Stimulated activated CD4-positive, alpha-beta T cell treated with anti-CD3 and anti-CD28 coated beads, TNF-alpha, amount 100 ng/mL, for 4 hours (primary cell): Measurements from ENCODE around the gene OR51G1.
"Not testable (repeated sequence)": the region's sequence is repeated elsewhere in the genome, so short reads cannot be mapped to it uniquely, and the experiment has no call there.

ENCODE experiments used
- DNase-seq, 3 experiments: peaks; one replicate each; pipeline ENCODE4 v3.0.0-alpha.2; 2020; ENCODE audit warnings: low read depth in 3 of 3

Gene OR51G1

GRCh38 chr11:4924239-4924638 is at the start of gene OR51G1:
Gene OR51G1, minus strand, starts transcription at chr11:4924339. Its CDS starts 0 bp downstream, at chr11:4924339.
- DNase-seq = no peak

GRCh38 chr11:4962816-4963215 is 38.7 kb upstream of the OR51G1 start:
- DNase-seq = no peak

- DNase-seq = no peak
These were observed 36.7 kb upstream of the OR51G1 start for GRCh38 chr11:4960877-4961276.

- no peak for DNase-seq
These were observed 33.3 kb upstream of the OR51G1 start for GRCh38 chr11:4957396-4957795.

- not testable (repeated sequence) for DNase-seq
These were observed 31.5 kb upstream of the OR51G1 start, which contains the start of gene OR51A2 for GRCh38 chr11:4955613-4956012. Gene OR51A2, minus strand, starts transcription at chr11:4955713. Its CDS starts 0 bp downstream, at chr11:4955713.

DNA sequence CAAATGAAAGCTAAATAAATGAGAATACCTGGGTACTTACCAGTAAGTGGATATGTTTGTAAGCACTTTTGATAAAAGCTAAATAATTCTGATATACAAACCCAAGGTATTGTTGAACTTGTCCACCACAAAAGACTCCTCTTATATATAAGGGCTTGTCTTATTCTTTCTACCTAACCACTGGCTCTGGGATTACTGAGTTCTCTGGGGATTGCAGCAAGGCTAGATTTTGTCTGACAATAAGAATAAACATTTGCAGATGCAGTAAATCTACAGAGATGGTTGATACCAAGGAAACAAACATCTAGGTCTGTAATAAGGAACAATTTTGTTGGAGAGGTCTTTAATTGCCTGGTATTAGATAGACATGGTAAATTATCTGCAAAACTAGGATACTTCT is 23.4 kb upstream of the OR51G1 start, which contains the start of gene OR51A4:
Gene OR51A4, minus strand, starts transcription at position 101 of the 400 bp plus-strand sequence. CDS start 505 bp downstream, outside the sequence.
- no peak for DNase-seq

- DNase-seq = no peak
These were observed 12.6 kb upstream of the OR51G1 start for GRCh38 chr11:4936745-4937144.

DNA sequence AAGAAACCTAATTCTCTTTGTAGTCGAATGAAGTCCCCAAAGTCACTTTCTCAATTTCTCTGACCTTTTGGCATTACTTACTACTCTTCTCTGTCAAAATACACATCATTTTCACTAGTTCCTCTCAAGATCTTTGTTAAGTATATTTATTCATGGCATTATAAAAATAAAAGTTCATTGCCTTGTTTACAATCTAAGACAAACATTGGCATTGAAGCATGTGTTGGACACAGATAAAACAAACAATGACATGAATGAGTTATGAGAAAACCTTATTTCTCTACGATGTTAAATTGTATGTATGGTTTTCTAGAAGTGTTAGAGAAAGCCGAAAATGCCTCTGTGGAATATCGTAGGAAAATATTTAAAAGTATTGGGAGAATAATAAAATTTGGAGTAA is 8.6 kb upstream of the OR51G1 start:
- DNase-seq = no peak

- no peak for DNase-seq
These were observed 2.5 kb upstream of the OR51G1 start for GRCh38 chr11:4926608-4927007.

DNA sequence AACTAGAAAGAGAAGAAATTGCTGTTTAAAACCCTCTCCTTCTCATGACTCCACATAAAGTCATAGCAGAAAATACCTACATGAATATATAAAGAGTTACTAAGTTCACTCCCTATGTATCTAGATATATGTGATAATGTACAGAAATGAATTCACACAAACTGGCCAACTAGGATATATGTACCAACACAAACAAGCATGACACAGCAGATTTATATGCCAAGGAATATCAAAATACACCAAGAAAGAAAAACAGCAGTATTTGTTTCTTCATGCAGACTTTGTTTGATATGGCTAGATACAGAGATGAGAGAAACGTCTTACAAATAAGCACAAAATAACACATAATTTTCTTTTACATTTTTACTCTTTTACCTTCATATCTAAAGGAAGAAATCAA is 1.8 kb downstream of the OR51G1 start:
- DNase-seq = no peak

GRCh38 chr11:4921796-4922195 is 2.3 kb downstream of the OR51G1 start:
- DNase-seq = no peak

GRCh38 chr11:4919250-4919649 is 4.9 kb downstream of the OR51G1 start, which contains the start of gene OR51G2:
Gene OR51G2, minus strand, starts transcription at chr11:4919350. Its CDS starts 3,687 bp downstream, at chr11:4915663.
- no peak for DNase-seq

DNA sequence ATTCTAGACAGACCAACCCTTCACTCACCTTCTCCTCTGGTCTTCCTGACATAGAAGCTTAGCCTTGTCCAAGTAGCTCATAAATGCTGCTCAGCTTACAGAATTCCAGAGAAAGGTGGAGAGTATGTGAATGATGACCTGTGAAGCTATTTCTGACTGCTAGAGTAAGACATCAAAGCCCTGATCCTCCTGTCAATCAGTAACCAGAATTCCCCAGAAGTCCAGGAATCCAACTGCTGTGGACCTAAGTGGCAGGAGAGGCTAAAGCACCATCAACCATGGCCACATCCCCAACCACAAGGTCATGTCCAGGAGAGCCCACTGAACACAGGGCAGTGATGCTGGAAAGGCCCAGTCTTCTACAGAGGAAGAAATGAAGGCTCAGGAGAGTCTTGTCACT is 7.6 kb downstream of the OR51G1 start:
- DNase-seq = no peak

DNA sequence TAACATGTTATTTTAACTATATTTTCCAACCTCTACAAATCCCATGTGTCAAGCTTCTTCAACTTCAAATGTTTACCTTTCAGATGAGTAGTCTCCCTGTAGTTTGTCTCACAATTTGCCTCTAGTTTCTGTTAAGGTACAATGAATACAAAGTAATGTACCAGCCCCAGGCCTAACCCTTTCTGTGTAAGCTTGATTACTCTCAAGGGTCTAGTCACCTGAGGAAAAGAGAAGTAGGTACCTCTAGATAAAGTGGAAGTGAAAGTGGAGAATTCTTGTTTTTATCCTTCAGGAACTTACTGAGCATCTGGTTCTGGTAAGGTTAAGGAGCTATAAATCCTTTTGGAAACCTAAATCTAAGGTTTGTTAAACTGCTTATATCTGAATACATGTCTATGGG is 20.7 kb downstream of the OR51G1 start, which contains the start of gene OR51A7:
Gene OR51A7, plus strand, starts transcription at position 300 of the 400 bp plus-strand sequence. CDS start 3,587 bp downstream, outside the sequence.
- DNase-seq = no peak

DNA sequence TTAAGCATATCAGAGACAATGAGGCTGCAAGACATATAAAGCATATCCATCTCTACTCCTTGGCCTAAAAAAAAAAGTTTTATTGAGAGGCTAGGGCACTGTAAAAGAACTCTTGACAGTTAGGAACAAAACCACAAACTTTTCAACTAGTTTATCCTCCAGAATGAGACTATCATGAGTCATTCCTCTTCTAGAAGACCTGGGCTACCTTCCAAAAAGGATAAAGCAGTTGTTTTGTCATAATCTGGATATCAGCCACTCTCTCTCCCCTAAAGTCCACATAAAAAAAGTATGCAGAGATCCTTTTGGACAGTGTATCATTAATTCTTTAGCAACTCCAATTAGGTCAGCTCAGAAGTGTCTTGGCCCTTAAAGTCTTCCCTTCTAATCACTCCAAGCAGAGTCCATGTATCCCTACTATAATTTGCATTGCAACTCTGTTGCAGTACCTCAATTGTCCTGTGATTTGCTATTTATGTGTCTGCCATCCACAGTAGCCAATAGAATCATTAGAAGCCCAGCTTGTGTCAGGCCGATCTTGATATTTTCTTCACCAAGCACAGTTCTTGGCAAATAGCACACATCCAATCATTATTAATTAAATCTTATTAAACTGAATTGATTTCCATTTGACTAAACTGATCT is 32.0 kb downstream of the OR51G1 start:
- no peak for DNase-seq

- DNase-seq = no peak
These were observed 33.9 kb downstream of the OR51G1 start for GRCh38 chr11:4890279-4890678.

DNA sequence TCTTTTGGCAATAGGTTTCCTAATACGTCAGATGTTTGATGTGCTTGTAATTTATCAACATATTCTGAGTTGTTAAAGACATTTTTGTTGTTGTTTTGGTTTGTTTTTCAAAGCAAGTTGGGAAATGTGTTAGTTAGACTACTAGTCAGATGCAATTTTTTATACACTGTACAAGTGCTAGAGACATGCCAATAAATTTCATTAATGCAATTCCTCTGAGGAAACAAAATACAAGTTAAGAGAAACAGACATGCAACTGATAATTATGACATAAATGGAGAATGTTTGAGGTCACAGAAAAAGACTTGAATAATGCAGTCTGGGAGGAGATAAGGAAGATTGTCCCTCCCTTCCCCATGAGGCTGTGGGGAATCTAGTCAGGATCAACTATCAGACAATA is 36.5 kb downstream of the OR51G1 start:
- DNase-seq = no peak

- no peak for DNase-seq
These were observed 38.0 kb downstream of the OR51G1 start for GRCh38 chr11:4886186-4886585.

GRCh38 chr11:4884361-4884760 is 39.8 kb downstream of the OR51G1 start:
- DNase-seq = no peak

DNA sequence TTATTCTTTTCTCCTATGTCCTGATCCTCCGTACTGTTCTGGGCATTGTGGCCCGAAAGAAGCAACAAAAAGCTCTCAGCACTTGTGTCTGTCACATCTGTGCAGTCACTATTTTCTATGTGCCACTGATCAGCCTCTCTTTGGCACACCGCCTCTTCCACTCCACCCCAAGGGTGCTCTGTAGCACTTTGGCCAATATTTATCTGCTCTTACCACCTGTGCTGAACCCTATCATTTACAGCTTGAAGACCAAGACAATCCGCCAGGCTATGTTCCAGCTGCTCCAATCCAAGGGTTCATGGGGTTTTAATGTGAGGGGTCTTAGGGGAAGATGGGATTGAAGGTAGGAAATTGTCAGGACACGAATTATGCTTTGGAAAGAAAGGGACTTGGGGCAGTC is 41.6 kb downstream of the OR51G1 start:
- no peak for DNase-seq

GRCh38 chr11:4881860-4882500 is 42.2 kb downstream of the OR51G1 start, which contains the start of gene OR51T1:
Gene OR51T1, plus strand, starts transcription at chr11:4881900. Its CDS starts 0 bp downstream, at chr11:4881900.
- no peak for DNase-seq

- no peak for DNase-seq
These were observed 43.0 kb downstream of the OR51G1 start for GRCh38 chr11:4881188-4881587.
